ENCODE results near the gene ABCB10.
"Not testable (repeated sequence)": the region's sequence is repeated elsewhere in the genome, so short reads cannot be mapped to it uniquely, and the experiment has no call there.

DNA sequence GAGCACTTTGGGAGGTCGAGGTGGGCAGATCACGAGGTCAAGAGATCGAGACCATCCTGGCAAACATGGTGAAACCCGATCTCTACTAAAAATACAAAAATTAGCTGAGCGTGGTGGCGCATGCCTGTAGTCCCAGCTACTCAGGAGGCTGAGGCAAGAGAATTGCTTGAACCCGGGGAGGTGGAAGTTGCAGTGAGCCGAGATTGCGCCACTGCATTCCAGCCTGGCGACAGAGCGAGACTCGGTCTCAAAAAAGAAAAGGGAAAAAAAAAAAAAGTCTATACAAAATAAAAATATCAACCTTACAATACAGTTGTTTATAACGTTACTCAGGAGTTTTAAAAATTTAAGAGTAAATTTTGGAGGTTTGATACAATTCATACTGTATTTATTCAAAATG is 82.6 kb downstream of the ABCB10 start:
- TF ChIP-seq, protein P1, sequence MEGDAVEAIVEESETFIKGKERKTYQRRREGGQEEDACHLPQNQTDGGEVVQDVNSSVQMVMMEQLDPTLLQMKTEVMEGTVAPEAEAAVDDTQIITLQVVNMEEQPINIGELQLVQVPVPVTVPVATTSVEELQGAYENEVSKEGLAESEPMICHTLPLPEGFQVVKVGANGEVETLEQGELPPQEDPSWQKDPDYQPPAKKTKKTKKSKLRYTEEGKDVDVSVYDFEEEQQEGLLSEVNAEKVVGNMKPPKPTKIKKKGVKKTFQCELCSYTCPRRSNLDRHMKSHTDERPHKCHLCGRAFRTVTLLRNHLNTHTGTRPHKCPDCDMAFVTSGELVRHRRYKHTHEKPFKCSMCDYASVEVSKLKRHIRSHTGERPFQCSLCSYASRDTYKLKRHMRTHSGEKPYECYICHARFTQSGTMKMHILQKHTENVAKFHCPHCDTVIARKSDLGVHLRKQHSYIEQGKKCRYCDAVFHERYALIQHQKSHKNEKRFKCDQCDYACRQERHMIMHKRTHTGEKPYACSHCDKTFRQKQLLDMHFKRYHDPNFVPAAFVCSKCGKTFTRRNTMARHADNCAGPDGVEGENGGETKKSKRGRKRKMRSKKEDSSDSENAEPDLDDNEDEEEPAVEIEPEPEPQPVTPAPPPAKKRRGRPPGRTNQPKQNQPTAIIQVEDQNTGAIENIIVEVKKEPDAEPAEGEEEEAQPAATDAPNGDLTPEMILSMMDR (IDR thresholded peaks at IDR 0.05) = not testable (repeated sequence)
- TF ChIP-seq POLR2A (IDR thresholded peaks at IDR 0.05) = not testable (repeated sequence)

All from Peyer's patch (tissue), 4 donors.